HEK293 (cell line): ENCODE results near the gene TMEM143.
A peak's percentile ranks its signal among the peaks of the same experiment; 100 is the strongest.

ENCODE experiments used
- CTCF ChIA-PET: fragments of 350-600 bp; formaldehyde crosslinking; extraction: SDS; loops from one replicate; lab custom pipeline; 2021; ENCODE audit warnings: antibody characterized with exemption; lab: Yijun Ruan, JAX
- POLR2A ChIA-PET: fragments of 300-600 bp; formaldehyde crosslinking; extraction: SDS; loops from one replicate; lab custom pipeline; 2020; ENCODE audit warnings: antibody characterized with exemption, inconsistent platforms; lab: Yijun Ruan, JAX
- H3K27ac ChIP-seq: fragments of 200-500 bp; sonication (Bioruptor generic); 2 replicates; pipeline ENCODE4 v1.5.1; 2014; ENCODE audit warnings: low read depth, low read length, control low read depth, inconsistent platforms; ENCODE audit errors: extremely low read depth
- H3K36me3 ChIP-seq, 2 experiments: fragments of 200-500 bp in 1 of 2; sonication (Bioruptor generic) in 1 of 2; 1 replicate in 1 of 2; 2 replicates in 1 of 2; pipeline ENCODE4 v1.5.1; 2014 to 2017; ENCODE audit warnings: inconsistent platforms in 2 of 2, low read length in 2 of 2; ENCODE audit not compliant: control insufficient read depth in 2 of 2, insufficient read depth in 1 of 2
- H3K4me1 ChIP-seq: fragments of 200-500 bp; sonication (Bioruptor generic); 2 replicates; pipeline ENCODE4 v1.5.1; 2014; ENCODE audit warnings: mild to moderate bottlenecking, low read length, inconsistent platforms; ENCODE audit not compliant: control insufficient read depth, insufficient read depth
- H3K4me3 ChIP-seq: 2 replicates; pipeline ENCODE4 v1.5.1; 2011; ENCODE audit warnings: low read depth, mild to moderate bottlenecking, control low read depth, low read length, moderate library complexity
- H3K9me3 ChIP-seq: fragments of 200-500 bp; sonication (Bioruptor generic); 2 replicates; pipeline ENCODE4 v1.5.1; 2014; ENCODE audit warnings: low read depth, low read length, inconsistent platforms; ENCODE audit not compliant: control insufficient read depth, insufficient read depth
- GLIS1 ChIP-seq: fragments of 450-650 bp; formaldehyde crosslinking; IDR thresholded peaks from 2 replicates; pipeline ENCODE4 v1.5.1; 2016; ENCODE audit warnings: missing biosample characterization, missing genetic modification characterization
- ZBTB17 ChIP-seq: fragments of 450-650 bp; formaldehyde crosslinking; IDR thresholded peaks from 2 replicates; pipeline ENCODE4 v1.5.1; 2016; ENCODE audit warnings: missing biosample characterization, missing genetic modification characterization
- ZBTB21 ChIP-seq: fragments of 450-650 bp; formaldehyde crosslinking; IDR thresholded peaks from 2 replicates; pipeline ENCODE4 v1.5.1; 2017; ENCODE audit warnings: missing biosample characterization, missing genetic modification characterization
- ZBTB48 ChIP-seq: fragments of 450-650 bp; formaldehyde crosslinking; IDR thresholded peaks from 2 replicates; pipeline ENCODE4 v1.5.1; 2016; ENCODE audit warnings: missing biosample characterization, missing genetic modification characterization
- ZFP41 ChIP-seq: fragments of 450-650 bp; formaldehyde crosslinking; IDR thresholded peaks from 2 replicates; pipeline ENCODE4 v1.5.1; 2016; ENCODE audit warnings: missing biosample characterization, missing genetic modification characterization, borderline replicate concordance
- ZNF121 ChIP-seq: fragments of 450-650 bp; formaldehyde crosslinking; IDR thresholded peaks from 2 replicates; pipeline ENCODE4 v1.5.1; 2016; ENCODE audit warnings: missing biosample characterization, missing genetic modification characterization
- ZNF214 ChIP-seq: fragments of 450-650 bp; formaldehyde crosslinking; IDR thresholded peaks from 2 replicates; pipeline ENCODE4 v1.5.1; 2017; ENCODE audit warnings: missing biosample characterization, mild to moderate bottlenecking, missing genetic modification characterization, borderline replicate concordance
- ZNF292 ChIP-seq: fragments of 450-650 bp; formaldehyde crosslinking; IDR thresholded peaks from 2 replicates; pipeline ENCODE4 v1.5.1; 2016; ENCODE audit warnings: low read depth, missing biosample characterization, missing genetic modification characterization, borderline replicate concordance
- ZNF76 ChIP-seq: fragments of 450-650 bp; formaldehyde crosslinking; IDR thresholded peaks from 2 replicates; pipeline ENCODE4; 2016; ENCODE audit warnings: low read depth, missing biosample characterization, missing genetic modification characterization, borderline replicate concordance
- ZXDB ChIP-seq: fragments of 450-650 bp; formaldehyde crosslinking; IDR thresholded peaks from 2 replicates; pipeline ENCODE4 v1.5.1; 2016; ENCODE audit warnings: missing biosample characterization, missing genetic modification characterization
- TF ChIP-seq, protein P1 (sequence below): fragments of 450-650 bp; formaldehyde crosslinking; IDR thresholded peaks from 2 replicates; pipeline ENCODE4 v1.5.1; 2016; ENCODE audit warnings: missing biosample characterization, missing genetic modification characterization, borderline replicate concordance
- TF ChIP-seq, protein P2 (sequence below): fragments of 450-650 bp; formaldehyde crosslinking; IDR thresholded peaks from 2 replicates; pipeline ENCODE4 v1.5.1; 2016; ENCODE audit warnings: missing biosample characterization, missing genetic modification characterization
- TF ChIP-seq, protein P3 (sequence below): fragments of 450-650 bp; formaldehyde crosslinking; IDR thresholded peaks from 2 replicates; pipeline ENCODE4 v1.5.1; 2016; ENCODE audit warnings: missing biosample characterization, missing genetic modification characterization
- TF ChIP-seq, protein P4 (sequence below): fragments of 450-650 bp; formaldehyde crosslinking; IDR thresholded peaks from 2 replicates; pipeline ENCODE4 v1.5.1; 2016; ENCODE audit warnings: missing biosample characterization, missing genetic modification characterization, low read depth
- TF ChIP-seq, protein P5 (sequence below): fragments of 450-650 bp; formaldehyde crosslinking; IDR thresholded peaks from 2 replicates; pipeline ENCODE4 v1.5.1; 2017; ENCODE audit warnings: missing biosample characterization, missing genetic modification characterization

The TMEM143 gene

DNA sequence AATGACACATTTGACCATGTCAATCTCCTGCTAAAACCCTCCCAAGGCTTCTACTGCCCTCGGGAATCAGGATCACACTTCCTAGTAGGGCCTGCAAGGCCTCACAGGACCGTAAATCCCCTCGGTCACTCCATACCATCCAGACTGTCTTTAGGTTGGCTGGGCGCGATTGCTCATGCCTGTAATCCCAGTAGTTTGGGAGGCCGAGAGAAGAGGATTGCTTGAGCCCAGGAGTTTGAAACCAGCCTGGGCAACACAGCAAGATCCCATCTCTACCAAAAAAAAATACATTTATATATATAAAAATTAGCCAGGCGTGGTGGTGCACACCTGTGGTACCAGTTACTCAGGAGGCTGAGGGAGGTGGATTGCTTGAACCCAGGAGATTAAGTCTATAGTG lies 15.0 kb downstream of the TMEM143 start (continued):
- TF ChIP-seq, protein P1, sequence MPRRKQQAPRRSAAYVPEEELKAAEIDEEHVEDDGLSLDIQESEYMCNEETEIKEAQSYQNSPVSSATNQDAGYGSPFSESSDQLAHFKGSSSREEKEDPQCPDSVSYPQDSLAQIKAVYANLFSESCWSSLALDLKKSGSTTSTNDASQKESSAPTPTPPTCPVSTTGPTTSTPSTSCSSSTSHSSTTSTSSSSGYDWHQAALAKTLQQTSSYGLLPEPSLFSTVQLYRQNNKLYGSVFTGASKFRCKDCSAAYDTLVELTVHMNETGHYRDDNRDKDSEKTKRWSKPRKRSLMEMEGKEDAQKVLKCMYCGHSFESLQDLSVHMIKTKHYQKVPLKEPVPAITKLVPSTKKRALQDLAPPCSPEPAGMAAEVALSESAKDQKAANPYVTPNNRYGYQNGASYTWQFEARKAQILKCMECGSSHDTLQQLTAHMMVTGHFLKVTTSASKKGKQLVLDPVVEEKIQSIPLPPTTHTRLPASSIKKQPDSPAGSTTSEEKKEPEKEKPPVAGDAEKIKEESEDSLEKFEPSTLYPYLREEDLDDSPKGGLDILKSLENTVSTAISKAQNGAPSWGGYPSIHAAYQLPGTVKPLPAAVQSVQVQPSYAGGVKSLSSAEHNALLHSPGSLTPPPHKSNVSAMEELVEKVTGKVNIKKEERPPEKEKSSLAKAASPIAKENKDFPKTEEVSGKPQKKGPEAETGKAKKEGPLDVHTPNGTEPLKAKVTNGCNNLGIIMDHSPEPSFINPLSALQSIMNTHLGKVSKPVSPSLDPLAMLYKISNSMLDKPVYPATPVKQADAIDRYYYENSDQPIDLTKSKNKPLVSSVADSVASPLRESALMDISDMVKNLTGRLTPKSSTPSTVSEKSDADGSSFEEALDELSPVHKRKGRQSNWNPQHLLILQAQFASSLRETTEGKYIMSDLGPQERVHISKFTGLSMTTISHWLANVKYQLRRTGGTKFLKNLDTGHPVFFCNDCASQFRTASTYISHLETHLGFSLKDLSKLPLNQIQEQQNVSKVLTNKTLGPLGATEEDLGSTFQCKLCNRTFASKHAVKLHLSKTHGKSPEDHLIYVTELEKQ (tag by site-specific recombination), result no peak

DNA sequence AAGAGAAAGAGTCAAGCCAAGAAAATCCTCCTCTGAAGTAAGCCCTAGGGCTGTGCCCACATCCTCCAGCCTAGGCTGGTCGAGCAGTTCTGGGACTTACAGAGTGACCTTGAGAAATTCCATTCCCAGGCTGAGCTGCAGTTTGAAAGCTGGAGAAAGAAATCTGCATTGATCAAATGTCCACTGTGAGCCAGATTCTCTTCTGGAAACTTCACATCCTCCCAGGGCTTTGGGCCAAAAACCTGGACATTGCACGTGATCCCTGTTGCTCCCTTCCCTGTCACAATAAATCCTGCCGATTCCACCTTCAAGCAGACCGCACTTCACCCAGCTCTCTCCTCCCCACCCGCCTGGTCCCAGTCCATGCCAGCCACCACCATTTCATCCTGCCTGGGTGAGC lies 15.7 kb downstream of the TMEM143 start:
- H3K4me3 ChIP-seq, result no peak overlapping the region
- POLR2A ChIA-PET, result interaction anchor here (0.6 kb wide), 2 partner anchors 9 to 613 kb away, joined by 5 to 6 read pairs; no protein-coding TSS in a partner anchor
- no peaks in the 10 kb centered on the region for H3K9me3 ChIP-seq
- CTCF ChIA-PET, result interaction anchor here (0.6 to 1.6 kb wide), 8 partner anchors 7 to 236 kb away, joined by 3 to 6 read pairs (median 4); no protein-coding TSS in a partner anchor
- no peaks in the 10 kb centered on the region for H3K4me1 ChIP-seq
- TF ChIP-seq ZBTB21 (tag by site-specific recombination), result no peak
- TF ChIP-seq ZNF121, result no peak
- no peaks in the 10 kb centered on the region; a peak in 1 of 3 replicates for H3K36me3 ChIP-seq
- no peak overlapping the region for H3K27ac ChIP-seq

DNA sequence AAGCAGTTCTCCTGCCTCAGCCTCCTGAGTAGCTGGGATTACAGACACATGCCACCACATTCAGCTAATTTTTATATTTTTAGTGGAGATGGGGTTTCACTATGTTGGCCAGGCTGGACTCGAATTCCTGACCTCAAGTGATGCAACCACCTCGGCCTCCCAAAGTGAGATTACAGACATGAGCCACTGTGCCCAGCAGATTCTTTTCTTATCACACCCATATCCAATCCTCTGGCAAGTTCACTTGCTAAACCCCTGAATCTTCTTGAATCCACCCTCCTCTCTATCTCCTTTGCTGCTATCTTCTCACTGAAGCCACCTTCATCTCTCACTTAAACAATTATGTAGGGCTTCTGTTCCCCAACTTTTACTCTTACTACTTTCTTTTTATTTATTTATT lies 17.5 kb downstream of the TMEM143 start:
- Histone ChIP-seq H3K36me3 (no peaks in the 10 kb centered on the region; a peak in 1 of 3 replicates), H3K4me3 (no peak overlapping the region), H3K9me3 (no peaks in the 10 kb centered on the region), H3K4me1 (no peaks in the 10 kb centered on the region), H3K27ac (no peak overlapping the region)
- ChIA-PET CTCF (interaction anchor here (0.6 to 1.6 kb wide), 3 partner anchors 9 to 49 kb away, joined by 3 to 6 read pairs (median 3); no protein-coding TSS in a partner anchor), POLR2A (no interaction called here)
- TF ChIP-seq ZNF292 (tag by site-specific recombination), result no peak
- TF ChIP-seq, protein P2, sequence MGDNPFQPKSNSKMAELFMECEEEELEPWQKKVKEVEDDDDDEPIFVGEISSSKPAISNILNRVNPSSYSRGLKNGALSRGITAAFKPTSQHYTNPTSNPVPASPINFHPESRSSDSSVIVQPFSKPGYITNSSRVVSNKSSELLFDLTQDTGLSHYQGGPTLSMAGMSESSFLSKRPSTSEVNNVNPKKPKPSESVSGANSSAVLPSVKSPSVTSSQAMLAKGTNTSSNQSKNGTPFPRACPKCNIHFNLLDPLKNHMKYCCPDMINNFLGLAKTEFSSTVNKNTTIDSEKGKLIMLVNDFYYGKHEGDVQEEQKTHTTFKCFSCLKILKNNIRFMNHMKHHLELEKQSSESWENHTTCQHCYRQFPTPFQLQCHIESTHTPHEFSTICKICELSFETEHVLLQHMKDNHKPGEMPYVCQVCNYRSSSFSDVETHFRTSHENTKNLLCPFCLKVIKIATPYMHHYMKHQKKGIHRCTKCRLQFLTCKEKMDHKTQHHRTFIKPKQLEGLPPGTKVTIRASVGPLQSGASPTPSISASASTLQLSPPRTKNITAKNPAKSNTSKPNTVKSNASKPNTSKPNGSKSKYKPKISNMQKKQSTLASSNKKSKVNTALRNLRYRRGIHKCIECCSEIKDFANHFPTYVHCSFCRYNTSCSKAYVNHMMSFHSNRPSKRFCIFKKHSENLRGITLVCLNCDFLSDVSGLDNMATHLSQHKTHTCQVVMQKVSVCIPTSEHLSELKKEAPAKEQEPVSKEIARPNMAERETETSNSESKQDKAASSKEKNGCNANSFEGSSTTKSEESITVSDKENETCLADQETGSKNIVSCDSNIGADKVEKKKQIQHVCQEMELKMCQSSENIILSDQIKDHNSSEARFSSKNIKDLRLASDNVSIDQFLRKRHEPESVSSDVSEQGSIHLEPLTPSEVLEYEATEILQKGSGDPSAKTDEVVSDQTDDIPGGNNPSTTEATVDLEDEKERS (tag by site-specific recombination), result no peak
- no peak for TF ChIP-seq ZXDB
- no peak for TF ChIP-seq ZNF214
- TF ChIP-seq ZBTB48 (tag by site-specific recombination), result no peak
- TF ChIP-seq, protein P3, sequence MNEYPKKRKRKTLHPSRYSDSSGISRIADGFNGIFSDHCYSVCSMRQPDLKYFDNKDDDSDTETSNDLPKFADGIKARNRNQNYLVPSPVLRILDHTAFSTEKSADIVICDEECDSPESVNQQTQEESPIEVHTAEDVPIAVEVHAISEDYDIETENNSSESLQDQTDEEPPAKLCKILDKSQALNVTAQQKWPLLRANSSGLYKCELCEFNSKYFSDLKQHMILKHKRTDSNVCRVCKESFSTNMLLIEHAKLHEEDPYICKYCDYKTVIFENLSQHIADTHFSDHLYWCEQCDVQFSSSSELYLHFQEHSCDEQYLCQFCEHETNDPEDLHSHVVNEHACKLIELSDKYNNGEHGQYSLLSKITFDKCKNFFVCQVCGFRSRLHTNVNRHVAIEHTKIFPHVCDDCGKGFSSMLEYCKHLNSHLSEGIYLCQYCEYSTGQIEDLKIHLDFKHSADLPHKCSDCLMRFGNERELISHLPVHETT (tag by site-specific recombination), result no peak
- TF ChIP-seq ZFP41 (tag by site-specific recombination), result no peak

DNA sequence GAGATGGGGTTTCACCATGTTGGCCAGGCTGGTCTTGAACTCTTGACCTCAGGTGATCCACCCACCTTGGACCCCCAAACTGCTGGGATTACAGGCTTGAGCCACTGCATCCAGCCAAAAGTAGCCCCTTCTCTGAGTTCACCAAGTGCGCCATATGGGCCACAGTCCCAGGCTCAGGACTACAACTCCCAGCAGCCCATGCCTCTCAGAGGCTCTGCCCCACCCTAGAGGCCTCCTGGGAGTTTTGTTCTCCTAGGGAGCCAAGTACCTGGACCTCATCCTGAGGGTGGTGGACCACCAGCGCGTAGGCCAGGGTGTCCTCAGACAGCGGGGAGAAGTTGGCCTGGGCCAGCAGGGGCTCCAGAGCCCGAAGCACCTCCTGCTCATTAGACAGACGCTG lies 18.8 kb downstream of the TMEM143 start:
- no peak overlapping the region for H3K4me3 ChIP-seq
- ChIA-PET CTCF (interaction anchor here (0.9 kb wide), 1 partner anchor 26 kb away, joined by 3 read pairs; no protein-coding TSS in a partner anchor), POLR2A (interaction anchor here (0.6 kb wide), 1 partner anchor 15 kb away, joined by 4 read pairs; no protein-coding TSS in a partner anchor)
- H3K36me3 ChIP-seq, result no peaks in the 10 kb centered on the region; a peak in 1 of 3 replicates
- H3K27ac ChIP-seq, result no peak overlapping the region
- TF ChIP-seq, protein P4, sequence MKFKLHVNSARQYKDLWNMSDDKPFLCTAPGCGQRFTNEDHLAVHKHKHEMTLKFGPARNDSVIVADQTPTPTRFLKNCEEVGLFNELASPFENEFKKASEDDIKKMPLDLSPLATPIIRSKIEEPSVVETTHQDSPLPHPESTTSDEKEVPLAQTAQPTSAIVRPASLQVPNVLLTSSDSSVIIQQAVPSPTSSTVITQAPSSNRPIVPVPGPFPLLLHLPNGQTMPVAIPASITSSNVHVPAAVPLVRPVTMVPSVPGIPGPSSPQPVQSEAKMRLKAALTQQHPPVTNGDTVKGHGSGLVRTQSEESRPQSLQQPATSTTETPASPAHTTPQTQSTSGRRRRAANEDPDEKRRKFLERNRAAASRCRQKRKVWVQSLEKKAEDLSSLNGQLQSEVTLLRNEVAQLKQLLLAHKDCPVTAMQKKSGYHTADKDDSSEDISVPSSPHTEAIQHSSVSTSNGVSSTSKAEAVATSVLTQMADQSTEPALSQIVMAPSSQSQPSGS (tag by site-specific recombination), result no peak
- TF ChIP-seq, protein P5, sequence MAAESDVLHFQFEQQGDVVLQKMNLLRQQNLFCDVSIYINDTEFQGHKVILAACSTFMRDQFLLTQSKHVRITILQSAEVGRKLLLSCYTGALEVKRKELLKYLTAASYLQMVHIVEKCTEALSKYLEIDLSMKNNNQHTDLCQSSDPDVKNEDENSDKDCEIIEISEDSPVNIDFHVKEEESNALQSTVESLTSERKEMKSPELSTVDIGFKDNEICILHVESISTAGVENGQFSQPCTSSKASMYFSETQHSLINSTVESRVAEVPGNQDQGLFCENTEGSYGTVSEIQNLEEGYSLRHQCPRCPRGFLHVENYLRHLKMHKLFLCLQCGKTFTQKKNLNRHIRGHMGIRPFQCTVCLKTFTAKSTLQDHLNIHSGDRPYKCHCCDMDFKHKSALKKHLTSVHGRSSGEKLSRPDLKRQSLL (tag by site-specific recombination), result no peak
- peak; percentile 66; the same call in 1 of the 2 replicates for TF ChIP-seq ZNF76 (tag by site-specific recombination)
- TF ChIP-seq ZBTB17 (tag by site-specific recombination), result 0 out of 2 replicates have a peak, but pooled peaks have one; percentile 24
- 0 out of 2 replicates have a peak, but pooled peaks have one; percentile 28 for TF ChIP-seq GLIS1 (tag by site-specific recombination)
- H3K4me1 ChIP-seq, result no peaks in the 10 kb centered on the region
- no peaks in the 10 kb centered on the region for H3K9me3 ChIP-seq
